ENCODE results near the gene AURKAIP1. TPM values are rescaled to one million over a fixed set of nuclear protein-coding genes. Genes with fewer than 3 reads are reported as not detected.

The AURKAIP1 gene
- total and polyA plus RNA-seq, 2 of the 13 experiments (the other 11 are each of a cell fraction or from before 2014, with no cell fraction given) = 69.5 to 175 TPM

GRCh38 chr1:1400576-1401456 lies 25.8 kb upstream of the AURKAIP1 start (continued):
- TF ChIP-seq ZNF276 (CRISPR knock-in tag; IDR thresholded peaks at IDR 0.05; ENCODE audit: low read depth) (peak; percentile 24; the same call in 1 of the 2 replicates), SETDB1 (CRISPR knock-in tag; IDR thresholded peaks at IDR 0.05; ENCODE audit: borderline replicate concordance) (no peak), NFE2L1 (CRISPR knock-in tag; IDR thresholded peaks at IDR 0.05; ENCODE audit: borderline replicate concordance) (no peak), REST (IDR thresholded peaks at IDR 0.05; ENCODE audit: borderline replicate concordance in 1 of 2, low read depth in 1 of 2, low read length in 2 of 2) (peak in 1 of 2 experiments; percentile 52; a peak in 2 of 4 replicates), ZNF616 (CRISPR knock-in tag; IDR thresholded peaks at IDR 0.05; ENCODE audit: low read depth) (peak; percentile 84), ESRRA (CRISPR knock-in tag; IDR thresholded peaks at IDR 0.05; ENCODE audit: low read depth) (peak; percentile 96), POLR2AphosphoS5 (IDR thresholded peaks at IDR 0.05; ENCODE audit: low read depth, low read length) (peak; percentile 61; the same call in 1 of the 2 replicates), ZBTB8A (CRISPR knock-in tag; IDR thresholded peaks at IDR 0.05; ENCODE audit: borderline replicate concordance, low read depth) (peak; percentile 97), SMAD9 (CRISPR knock-in tag; IDR thresholded peaks at IDR 0.05) (peak; percentile 84; the same call in 1 of the 2 replicates), NONO (IDR thresholded peaks at IDR 0.05) (no peak), NONO (CRISPR knock-in tag; conservative IDR thresholded peaks at IDR 0.05) (peak; percentile 98), THAP9 (CRISPR knock-in tag; IDR thresholded peaks at IDR 0.05; ENCODE audit: borderline replicate concordance) (no peak; the same call in 1 of the 2 replicates), SOX6 (IDR thresholded peaks at IDR 0.05) (no peak), SOX6 (CRISPR knock-in tag; IDR thresholded peaks at IDR 0.05) (peak; percentile 93), ZNF547 (CRISPR knock-in tag; IDR thresholded peaks at IDR 0.05) (peak; percentile 41), ZMYM3 (CRISPR knock-in tag; IDR thresholded peaks at IDR 0.05) (peak; percentile 79; the same call in 1 of the 2 replicates), MTF1 (CRISPR knock-in tag; IDR thresholded peaks at IDR 0.05) (no peak)
